SK-N-MC (cell line): Measurements from ENCODE around the gene GIMAP7.

Experiments used
- EZH2 ChIP-seq: fragments of 200-600 bp; sonication (generic); IDR thresholded peaks from one replicate; pipeline ENCODE4 v1.6.1; 2017; ENCODE audit warnings: antibody characterized with exemption
- POLR2AphosphoS5 ChIP-seq: IDR thresholded peaks from 2 replicates; pipeline ENCODE4 v1.6.1; 2012; ENCODE audit warnings: mild to moderate bottlenecking, low read depth, low read length, borderline replicate concordance

DNA sequence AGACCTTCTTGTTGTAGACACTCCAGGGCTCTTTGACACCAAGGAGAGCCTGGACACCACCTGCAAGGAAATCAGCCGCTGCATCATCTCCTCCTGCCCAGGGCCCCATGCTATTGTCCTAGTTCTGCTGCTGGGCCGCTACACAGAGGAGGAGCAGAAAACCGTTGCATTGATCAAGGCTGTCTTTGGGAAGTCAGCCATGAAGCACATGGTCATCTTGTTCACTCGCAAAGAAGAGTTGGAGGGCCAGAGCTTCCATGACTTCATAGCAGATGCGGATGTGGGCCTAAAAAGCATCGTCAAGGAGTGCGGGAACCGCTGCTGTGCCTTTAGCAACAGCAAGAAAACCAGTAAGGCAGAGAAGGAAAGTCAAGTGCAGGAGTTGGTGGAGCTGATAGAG is 5.5 kb downstream of the GIMAP7 start:
- TF ChIP-seq EZH2, result no peak
- no peak for TF ChIP-seq POLR2AphosphoS5
